ENCODE data around the gene TMEM272.

TMEM272 gene

DNA sequence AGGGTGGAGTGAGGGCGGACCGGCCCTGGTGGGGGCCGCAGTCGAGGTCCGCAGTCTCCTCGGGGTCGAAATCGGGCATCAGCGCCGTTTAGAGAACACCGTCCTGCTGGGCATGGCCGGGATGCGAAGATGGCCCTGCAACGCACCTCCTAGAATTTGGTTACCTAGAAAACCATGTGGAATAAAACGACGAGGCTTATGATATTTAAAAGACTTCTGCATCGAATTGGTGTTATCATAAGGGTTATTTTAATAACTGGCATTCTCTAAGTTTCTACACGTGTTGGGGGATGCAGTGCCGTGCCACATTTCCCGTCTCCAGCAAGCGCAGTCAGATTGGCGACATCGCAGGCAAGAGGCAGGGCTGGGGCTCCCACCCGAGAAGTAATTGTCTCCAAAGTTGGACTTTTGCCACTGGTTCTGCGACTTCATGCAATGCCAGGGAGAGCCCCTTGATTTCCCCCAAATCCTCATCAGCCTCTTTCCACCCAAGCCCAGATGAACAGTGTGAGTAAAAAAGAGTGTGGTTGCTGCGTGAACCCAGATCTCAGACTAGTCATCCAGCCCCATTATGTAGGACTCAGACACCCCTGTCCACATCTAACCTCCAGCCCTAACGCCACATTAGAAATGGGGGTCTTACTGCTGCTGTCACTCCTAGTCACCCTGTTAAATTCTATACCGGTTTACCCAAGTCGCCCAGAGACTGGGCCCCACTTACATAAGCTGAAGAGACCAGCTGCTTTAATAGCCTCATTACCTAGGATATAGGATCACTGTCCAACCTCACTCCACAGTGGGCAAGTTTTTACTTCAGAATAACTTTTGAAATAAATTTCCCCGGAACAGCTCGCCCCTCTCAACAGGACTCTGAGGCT is 40.4 kb downstream of the TMEM272 start:
- peak; percentile 11 for DNase-seq

DNA sequence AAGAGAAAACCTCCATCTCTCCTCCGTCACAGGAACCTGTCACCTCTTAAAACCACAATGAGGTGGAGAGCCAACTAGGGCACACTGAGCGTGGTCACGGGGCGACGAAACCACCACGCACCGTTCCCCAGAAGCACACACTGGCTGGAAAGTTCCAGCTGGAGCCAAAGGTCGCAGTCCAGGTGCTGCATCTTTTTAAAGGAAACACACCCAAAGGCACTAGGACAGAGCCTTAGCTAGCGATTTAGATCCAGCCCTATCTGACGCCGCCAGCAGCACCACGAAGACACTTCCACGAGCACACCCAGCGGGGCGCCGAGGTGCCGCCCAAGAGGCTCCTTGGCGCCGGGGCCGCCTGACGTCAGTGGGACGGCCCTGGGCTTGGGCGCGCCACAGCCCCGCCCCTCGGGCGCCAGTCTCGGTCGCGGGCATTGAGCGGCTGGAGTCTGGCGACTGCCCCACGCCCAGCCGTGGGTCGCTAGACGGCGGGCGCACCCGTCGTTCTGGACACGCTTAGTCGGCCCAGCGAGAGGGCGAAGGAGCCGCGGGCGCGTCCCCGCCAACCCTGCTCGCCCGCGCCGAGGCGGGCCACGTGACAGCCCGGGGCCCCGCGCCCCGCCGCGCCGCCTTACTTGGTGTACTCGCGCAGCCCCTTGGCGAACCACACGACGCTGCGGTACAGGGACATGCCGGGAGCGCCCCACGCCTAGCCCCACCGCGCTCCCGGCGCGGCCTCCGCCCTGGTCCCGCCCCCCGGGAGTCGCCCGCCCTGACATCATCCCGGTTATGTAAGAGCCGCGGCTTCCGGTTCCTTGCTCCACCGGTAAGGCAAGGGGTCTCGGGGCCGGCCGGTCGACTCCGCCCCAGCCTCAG is 41.3 kb downstream of the TMEM272 start, which contains the start of gene DHRS12:
DHRS12 (minus strand) TSS at position 742 of the 873 bp plus-strand sequence. CDS start 4,504 bp downstream, outside the sequence.
- peak; percentile 65 for DNase-seq

GRCh38 chr13:51802631-51803418 is 42.2 kb downstream of the TMEM272 start:
- no peak for DNase-seq

- DNase-seq, result peak; percentile 72
Measured at GRCh38 chr13:51801631-51802099, 43.3 kb downstream of the TMEM272 start.

DNA sequence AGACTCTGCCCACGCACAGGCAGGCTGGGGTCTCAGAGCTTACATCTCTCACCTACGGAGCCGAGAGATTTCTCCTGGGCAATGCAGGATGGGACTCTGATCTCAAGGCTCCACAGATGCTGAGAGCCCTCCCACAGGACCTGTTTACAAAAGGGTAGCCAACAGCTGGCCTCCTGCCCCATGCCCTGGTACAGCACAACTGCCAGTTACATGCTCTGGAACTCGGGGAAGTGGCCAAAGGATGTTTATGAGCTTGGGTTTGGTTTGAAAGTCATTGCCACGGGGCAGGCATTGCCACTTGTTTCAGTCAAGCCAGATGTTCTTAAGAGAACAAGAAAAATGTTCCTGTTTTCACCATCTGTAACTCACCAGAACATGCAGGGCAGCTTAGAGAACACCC is 44.5 kb downstream of the TMEM272 start:
- no peak for DNase-seq

GRCh38 chr13:51799261-51799660 is 45.7 kb downstream of the TMEM272 start:
- no peak for DNase-seq

DNA sequence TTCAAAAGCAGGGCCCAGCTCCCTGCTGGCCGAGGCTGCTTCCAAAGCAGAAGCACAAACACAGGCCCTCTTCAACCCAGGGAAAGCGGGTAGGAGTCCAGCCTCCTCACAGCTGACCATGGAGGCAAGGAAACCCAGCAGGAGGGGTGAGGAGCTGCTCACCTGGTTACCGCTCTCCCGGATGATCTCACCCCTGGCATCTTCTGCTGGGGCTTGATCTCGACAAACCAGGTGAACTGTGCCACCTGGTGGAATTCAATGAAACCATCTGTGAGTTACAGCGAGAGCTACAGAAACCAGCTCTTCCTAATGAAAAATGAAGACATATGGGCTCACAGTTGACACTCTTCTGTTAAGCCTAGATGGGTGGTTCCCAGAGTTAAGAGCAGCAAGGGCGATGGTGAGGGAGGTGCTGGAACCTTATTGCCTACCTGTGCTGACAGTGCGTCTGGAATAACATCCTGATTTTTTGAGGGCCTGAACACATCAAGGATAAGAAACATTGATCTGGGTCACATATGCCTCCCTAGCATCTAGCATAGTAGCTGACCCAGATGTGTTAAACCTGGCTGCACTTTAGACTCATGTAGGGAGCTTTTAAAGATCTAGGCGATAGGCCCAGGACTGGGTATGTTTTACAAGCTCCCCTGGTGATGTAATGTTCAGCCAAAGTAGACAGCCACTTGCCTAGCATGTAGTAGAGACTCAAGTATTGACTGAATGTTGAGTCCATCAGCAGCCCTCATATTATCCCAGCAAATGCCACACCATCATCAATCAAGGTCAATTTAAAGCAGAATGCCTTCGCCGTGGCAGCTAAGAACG is 47.1 kb downstream of the TMEM272 start:
- peak; percentile 38 for DNase-seq

- DNase-seq, result no peak
Measured at GRCh38 chr13:51796546-51796945, 48.4 kb downstream of the TMEM272 start.

- no peak for DNase-seq
Measured at GRCh38 chr13:51795419-51795818, 49.6 kb downstream of the TMEM272 start.

DNA sequence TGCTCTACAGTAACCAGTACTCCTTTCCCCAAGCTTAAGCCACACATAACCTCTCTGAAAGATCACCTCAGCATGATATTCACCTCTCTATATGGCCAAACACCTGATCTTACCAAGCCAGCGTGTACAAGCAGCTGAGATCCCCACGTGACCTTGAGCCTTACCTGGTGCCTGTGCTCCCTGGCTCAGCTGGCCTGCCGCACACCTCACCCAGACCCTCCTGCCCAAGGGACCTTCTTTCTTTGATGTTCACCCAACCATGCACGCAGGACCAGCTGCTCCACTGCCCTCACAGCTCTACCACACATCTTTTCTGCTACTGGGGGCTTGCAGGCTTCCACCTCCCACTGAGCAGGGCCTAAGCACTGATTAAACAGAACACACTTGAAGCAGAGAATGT is 50.0 kb downstream of the TMEM272 start:
- no peak for DNase-seq

- DNase-seq, result no peak
Measured at GRCh38 chr13:51793570-51794271, 51.3 kb downstream of the TMEM272 start.

- no peak for DNase-seq
Measured at GRCh38 chr13:51786425-51787265, 58.3 kb downstream of the TMEM272 start.

DNA sequence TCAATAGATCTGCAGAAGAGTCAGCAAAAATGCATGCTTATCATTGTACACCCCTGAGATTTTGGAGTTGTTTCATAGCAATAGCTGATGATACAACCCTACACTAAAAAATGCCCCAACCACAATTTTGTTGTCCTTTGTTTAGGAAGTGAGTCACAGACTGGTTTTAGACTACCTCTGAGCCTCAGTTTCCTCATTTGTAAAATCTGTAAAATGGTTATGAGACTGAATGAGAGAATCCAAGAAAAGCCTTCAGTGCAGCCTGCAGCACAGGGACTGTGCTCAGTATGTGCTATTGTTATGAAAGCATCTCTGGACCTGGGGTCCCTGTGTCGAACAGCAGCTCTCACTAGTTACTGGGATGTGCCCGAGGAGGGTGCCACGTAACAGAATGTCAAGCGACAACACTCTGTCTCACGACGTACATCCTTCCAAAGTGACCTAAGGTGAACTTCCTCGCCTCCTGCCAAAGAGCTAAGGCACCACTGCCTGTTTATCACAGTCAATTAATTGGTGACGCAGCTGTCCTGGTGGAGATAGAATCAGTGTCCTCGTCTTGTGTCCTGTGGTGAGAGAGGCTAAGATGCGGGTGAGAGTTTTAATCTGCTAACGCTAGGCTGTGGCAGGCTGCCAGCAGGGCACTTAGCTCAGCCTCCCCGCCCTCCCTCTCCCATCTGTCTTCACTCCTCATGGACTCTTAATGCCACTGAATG is 59.1 kb downstream of the TMEM272 start:
- peak; percentile 81 for DNase-seq

DNA sequence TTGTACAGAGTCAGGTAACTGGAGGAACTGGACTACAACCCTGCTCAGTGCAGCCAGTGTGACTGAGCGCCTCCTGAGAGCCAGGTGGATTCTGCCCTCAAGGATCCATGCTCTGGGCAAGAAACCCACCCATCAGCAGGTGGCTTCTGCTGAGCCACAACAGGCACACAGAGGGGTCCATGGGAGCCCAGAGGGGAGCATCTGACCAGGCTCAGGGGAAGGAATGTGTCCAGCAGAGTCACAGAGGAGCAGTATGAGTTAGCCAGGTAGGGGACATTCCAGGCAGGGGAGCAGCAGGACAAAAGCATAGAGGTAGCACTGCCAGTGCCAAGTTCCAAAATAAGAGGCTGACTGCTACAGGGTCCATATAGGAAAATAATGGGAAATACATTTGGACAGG is 60.9 kb downstream of the TMEM272 start:
- no peak for DNase-seq

- DNase-seq, result no peak
Measured at GRCh38 chr13:51783428-51784094, 61.4 kb downstream of the TMEM272 start.

- DNase-seq, result no peak
Measured at GRCh38 chr13:51782026-51782710, 62.8 kb downstream of the TMEM272 start.

GRCh38 chr13:51781246-51782022 is 63.5 kb downstream of the TMEM272 start:
- no peak for DNase-seq

All from NCI-H1092 (cell line).